A549 treated with CpdA at 1 μM for 4 hours (cell line): Measurements from ENCODE around the gene COL26A1. TPM values are rescaled to one million over a fixed set of nuclear protein-coding genes. Genes with fewer than 3 reads are reported as not detected.

ENCODE experiments used
- total RNA-seq: library from RNA; stranded (reverse); fragments of 200-300 nt; extraction: Qiagen RNA extraction; gene quantifications from 5 replicates; pipeline ENCODE4 v1.2.3, GENCODE V29; 2022; ENCODE audit warnings: low read depth

Gene COL26A1
- total RNA-seq, result 0.35 to 0.45 TPM (median 0.38 TPM) in 5 replicates

DNA sequence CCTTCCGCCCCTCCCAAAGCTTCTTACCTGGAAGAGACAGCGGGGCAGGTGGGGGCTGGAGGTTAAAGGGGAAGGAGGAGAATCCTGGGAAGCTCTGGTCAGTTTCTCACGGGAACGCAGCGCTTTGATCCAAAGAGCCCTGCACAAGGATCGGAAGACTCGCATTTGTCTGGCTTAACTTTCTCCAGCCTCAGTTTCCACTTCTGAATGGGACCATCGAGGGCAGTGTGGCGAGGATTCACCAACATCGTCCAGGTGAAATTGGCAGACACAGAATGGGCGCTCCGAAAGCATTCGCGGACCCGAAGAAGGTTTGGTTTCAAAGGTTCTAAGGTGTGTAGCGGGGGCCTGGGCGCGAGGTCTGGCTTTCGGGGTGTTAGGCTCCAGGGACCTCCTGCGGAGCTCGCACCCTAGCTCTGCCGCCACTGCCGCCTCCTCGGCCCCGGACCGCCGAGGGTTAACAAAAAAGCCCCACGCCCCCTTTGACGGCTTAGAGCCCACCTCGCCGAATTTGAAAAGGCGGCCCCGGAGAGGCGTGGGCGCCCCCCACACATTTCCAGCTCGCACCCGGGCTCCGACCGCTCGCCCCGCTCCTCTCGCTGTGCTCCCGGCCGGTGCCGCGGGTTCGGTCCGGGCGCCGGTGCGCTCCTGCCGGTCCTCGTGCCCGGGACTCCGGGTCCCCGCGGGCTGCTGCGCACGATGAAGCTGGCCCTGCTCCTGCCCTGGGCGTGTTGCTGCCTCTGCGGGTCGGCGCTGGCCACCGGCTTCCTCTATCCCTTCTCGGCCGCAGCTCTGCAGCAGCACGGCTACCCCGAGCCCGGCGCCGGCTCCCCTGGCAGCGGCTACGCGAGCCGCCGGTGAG is at the start of gene COL26A1:
TSS of gene COL26A1 (plus strand) at position 542 of the 862 bp plus-strand sequence. CDS start at position 700, 158 bp downstream.

DNA sequence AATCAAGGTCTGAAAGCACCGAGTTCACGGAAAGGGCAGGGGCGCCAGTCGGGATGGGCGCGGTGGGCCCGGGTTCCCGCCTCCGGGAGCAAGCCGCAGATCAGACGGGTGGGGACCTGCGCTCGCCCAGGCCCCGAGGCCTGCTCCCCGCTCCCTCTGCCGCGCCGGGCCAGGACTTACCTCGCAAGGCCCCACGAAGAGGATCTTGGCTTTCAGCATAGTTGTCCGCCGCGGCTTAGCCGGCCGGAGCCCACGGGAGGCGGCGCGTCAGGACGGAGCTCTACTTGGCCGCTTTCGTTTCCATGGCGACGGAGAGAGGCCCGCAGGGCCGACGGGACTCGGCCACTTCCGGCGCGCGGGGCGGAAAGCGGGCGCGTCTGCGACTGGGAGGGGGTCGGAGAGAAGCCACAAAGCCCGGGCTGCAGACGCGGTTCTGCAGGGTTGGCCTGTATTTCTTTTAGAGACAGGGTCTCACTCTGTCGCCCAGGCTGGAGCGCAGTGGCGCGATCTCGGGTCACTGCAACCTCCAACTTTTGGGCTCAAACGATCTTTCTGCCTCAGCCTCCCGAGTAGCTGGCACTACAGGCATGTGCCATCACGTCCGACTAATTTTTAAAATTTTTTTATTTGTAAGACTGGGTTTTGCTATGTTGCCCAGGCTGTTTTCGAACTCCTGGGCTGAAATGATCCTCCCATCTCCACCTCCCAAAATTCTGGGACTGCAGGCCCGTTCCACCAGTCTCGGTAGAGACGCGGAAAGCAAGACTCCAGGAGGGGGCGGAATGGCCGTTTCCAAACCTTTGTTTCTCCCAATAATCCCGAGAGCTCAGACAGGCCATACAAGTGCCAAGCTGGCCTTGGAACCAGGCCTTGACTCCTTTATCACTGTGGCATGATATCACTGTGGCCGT is 40.9 kb upstream of the COL26A1 start, which contains the start of gene IFT22:
TSS of gene IFT22 (minus strand) at position 322 of the 911 bp plus-strand sequence. CDS start at position 219, 103 bp downstream.

Other genes starting within 250 kb of the COL26A1 start
- 712 to 895 TPM (median 757 TPM) in 5 replicates for gene SERPINE1, start 235.8 kb upstream of the COL26A1 start, total RNA-seq
- 131 to 162 TPM (median 147 TPM) in 5 replicates for gene AP1S1, start 208.4 kb upstream of the COL26A1 start, total RNA-seq
- gene VGF, start 197.3 kb upstream of the COL26A1 start, total RNA-seq, result 9.0 to 22.7 TPM (median 16.6 TPM) in 5 replicates
- 0.13 to 0.25 TPM (median 0.17 TPM) in 4 of 5 replicates, not detected in the other for gene NAT16, start 182.6 kb upstream of the COL26A1 start, total RNA-seq
- gene MOGAT3, start 161.8 kb upstream of the COL26A1 start, total RNA-seq, result 0.08 TPM in 1 of 5 replicates, not detected in the others
- gene PLOD3, start 145.3 kb upstream of the COL26A1 start, total RNA-seq, result 66.5 to 84.1 TPM (median 82.2 TPM) in 5 replicates
- gene ZNHIT1, start 144.7 kb upstream of the COL26A1 start, total RNA-seq, result 73.6 to 100 TPM (median 92.5 TPM) in 5 replicates
- 8.7 to 14.8 TPM (median 12.9 TPM) in 5 replicates for gene CLDN15, start 125.1 kb upstream of the COL26A1 start, total RNA-seq
- 129 to 148 TPM (median 141 TPM) in 5 replicates for gene FIS1, start 117.8 kb upstream of the COL26A1 start, total RNA-seq
- gene IFT22, start 41.1 kb upstream of the COL26A1 start, total RNA-seq, result 49.4 to 58.6 TPM (median 54.3 TPM) in 5 replicates